Measurements from ENCODE around the gene OR8B12. TPM values are rescaled to one million over a fixed set of nuclear protein-coding genes. Genes with fewer than 3 reads are reported as not detected.

The OR8B12 gene
- polyA plus RNA-seq, 1 donor from 2014 or later, result not detected

GRCh38 chr11:124493016-124493655 is 50.3 kb downstream of the OR8B12 start:
- Histone ChIP-seq H3F3A (ENCODE audit: insufficient read depth, low read length, poor library complexity, severe bottlenecking) (no peaks in the 10 kb centered on the region), H3K27me3 (ENCODE audit: insufficient read depth, low read depth, low read length) (no peaks in the 10 kb centered on the region), H3K36me3 (ENCODE audit: insufficient read depth, low read length) (no peaks in the 10 kb centered on the region), H3K4me2 (ENCODE audit: low read length) (no peak overlapping the region), H3K9me2 (ENCODE audit: insufficient read depth, low read length) (no peaks in the 10 kb centered on the region), H3K27ac (ENCODE audit: low read length) (no peak overlapping the region), H4K20me1 (ENCODE audit: insufficient read depth) (no peaks in the 10 kb centered on the region), H3K4me3 (ENCODE audit: low read length) (no peak overlapping the region), H3K9me3 (ENCODE audit: low read length) (no peaks in the 10 kb centered on the region), H3K79me2 (replicated peaks; ENCODE audit: insufficient read depth, low read length) (no peaks in the 10 kb centered on the region), H3K9ac (ENCODE audit: low read length) (no peak overlapping the region), H2AFZ (ENCODE audit: low read depth, low read length) (no peak overlapping the region)
- TF ChIP-seq SMC3 (conservative IDR thresholded peaks at IDR 0.05; ENCODE audit: poor library complexity) (no peak), REST (IDR thresholded peaks at IDR 0.05; ENCODE audit: borderline replicate concordance) (no peak), MXI1 (conservative IDR thresholded peaks at IDR 0.05; ENCODE audit: poor library complexity, severe bottlenecking) (no peak)

Small RNA genes within 50 kb of the gene (small RNA-seq; reads per million reads assigned to genes)
- 0 reads per million in 3 experiments for gene OR8A3P

Other genes starting within 250 kb of the OR8B12 start
- gene OR8D1, start 229.7 kb downstream of the OR8B12 start, polyA plus RNA-seq, result not detected in 2 replicates
- gene OR8D2, start 223.5 kb downstream of the OR8B12 start, polyA plus RNA-seq, result not detected in 2 replicates
- gene OR8B2, start 159.2 kb downstream of the OR8B12 start, polyA plus RNA-seq, result not detected in 2 replicates
- gene OR8B3, start 144.6 kb downstream of the OR8B12 start, polyA plus RNA-seq, result not detected in 2 replicates
- not detected in 2 replicates for gene OR8B4, start 118.8 kb downstream of the OR8B12 start, polyA plus RNA-seq
- not detected in 2 replicates for gene OR8B8, start 98.0 kb downstream of the OR8B12 start, polyA plus RNA-seq
- gene OR8A1, start 26.3 kb upstream of the OR8B12 start, polyA plus RNA-seq, result not detected in 2 replicates
- not detected in 2 replicates for gene PANX3, start 67.8 kb upstream of the OR8B12 start, polyA plus RNA-seq
- gene TBRG1, start 79.2 kb upstream of the OR8B12 start, polyA plus RNA-seq, result 83.2 and 89.2 TPM in 2 replicates
- gene SIAE, start 130.1 kb upstream of the OR8B12 start, polyA plus RNA-seq, result 4.0 and 4.3 TPM in 2 replicates
- 19.1 and 21.3 TPM in 2 replicates for gene SPA17, start 130.2 kb upstream of the OR8B12 start, polyA plus RNA-seq
- 0.69 and 1.1 TPM in 2 replicates for gene NRGN, start 196.3 kb upstream of the OR8B12 start, polyA plus RNA-seq
- not detected in 2 replicates for gene VSIG2, start 208.6 kb upstream of the OR8B12 start, polyA plus RNA-seq
- 0.77 TPM in 1 of 2 replicates, not detected in the other for gene ESAM, start 218.6 kb upstream of the OR8B12 start, polyA plus RNA-seq